Activated T-helper 1 cell treated with Interleukin-2 at 50 U/mL for 16 hours (primary cell): Measurements from ENCODE around the gene STK17A.
"Not testable (repeated sequence)": the region's sequence is repeated elsewhere in the genome, so short reads cannot be mapped to it uniquely, and the experiment has no call there.

Experiments used
- DNase-seq: peaks from one replicate; pipeline ENCODE4 v3.0.0-alpha.2; 2020; ENCODE audit warnings: low read depth

Gene STK17A

DNA sequence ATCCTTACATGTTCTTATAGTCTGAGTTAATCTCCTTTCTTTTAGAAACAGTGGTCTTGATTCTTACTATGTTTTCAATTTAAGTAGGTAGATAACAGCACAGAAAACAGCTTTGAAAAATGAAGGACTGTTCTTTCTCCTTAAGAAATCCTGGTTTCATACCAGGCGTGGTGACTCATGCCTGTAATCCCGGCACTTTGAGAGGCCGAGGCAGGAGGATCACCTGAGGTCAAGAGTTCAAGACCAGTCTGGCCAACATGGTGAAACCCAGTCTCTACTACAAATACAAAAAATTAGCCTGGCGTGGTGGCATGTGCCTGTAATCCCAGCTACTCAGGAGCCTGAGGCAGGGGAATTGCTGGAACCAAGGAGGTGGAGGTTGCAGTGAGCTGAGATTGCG lies 13.5 kb downstream of the STK17A start:
- DNase-seq: not testable (repeated sequence)

DNA sequence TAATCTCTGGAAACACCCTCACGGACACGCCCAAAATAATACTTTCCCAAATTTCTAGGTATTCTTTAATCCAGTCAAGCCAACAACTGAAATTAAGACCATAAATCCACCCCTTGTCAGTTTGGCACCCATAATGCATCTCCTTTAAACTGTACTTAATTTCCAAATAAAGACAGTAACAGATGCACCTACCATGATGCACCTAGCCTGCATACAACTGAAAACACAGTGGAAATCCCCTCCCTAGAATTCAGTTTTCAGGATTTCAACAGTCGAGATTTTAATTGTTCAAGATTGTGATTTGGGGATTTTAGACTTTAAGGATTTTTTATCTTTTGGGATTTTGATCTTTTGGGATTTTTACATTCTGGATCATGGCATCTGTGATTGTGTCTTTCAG lies 17.1 kb downstream of the STK17A start:
- DNase-seq: no peak

DNA sequence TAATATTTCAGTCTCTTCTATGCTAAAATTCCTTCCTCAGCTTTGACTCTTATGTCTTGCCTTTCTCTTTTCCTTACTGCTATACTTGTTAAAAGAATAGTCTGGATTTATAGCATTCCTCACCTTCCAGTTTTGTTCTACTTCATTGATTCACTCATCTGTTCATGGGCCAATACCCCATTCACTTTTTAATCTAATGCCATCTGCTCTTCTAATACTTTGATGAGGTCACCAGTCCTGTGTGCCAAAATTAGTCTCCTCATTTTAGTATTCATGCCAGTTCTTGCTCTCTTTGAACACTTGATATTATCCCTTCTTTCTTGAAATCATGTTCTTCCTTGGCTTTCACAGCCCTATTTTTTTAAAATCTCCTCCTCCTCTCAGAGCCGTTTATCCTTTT lies 19.3 kb downstream of the STK17A start:
- no peak for DNase-seq

DNA sequence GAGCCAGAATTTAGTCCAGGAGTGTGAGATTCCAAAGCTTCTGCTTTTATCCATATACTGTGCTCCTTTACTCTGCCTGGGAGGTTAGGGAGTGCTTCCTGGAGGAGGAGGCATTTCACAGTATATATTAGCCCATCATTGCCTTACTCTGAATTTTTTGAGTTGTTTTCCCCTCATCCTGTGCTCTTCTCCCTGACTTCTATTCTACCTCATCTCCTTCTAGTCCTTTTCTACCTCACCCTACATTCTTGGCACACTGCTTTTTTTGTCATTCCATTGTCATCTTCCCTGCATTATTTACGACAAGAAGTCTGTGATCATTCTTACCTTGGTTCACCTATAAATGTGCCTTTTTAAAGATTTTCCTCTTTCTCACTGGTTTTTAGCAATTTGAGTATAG lies 21.3 kb downstream of the STK17A start:
- DNase-seq: no peak

DNA sequence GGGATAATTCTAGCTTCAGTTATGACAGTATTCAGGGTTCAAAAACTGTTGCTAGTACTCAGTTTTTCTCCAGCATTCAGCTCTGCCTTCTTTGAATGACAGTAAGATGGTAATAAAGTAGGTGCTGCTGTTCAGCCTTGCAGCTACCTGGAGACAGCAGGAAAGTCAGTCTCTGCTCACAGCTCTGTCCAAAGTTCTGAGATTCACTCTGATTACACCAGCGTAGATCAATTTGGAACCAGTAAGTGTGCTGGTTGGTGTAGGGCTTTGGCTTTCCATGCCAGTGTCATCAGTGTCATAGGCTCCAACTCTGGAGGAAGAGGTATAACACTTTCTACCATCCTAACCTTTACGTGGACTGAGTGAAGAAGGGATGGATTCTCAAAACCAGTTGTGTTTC lies 26.2 kb downstream of the STK17A start:
- no peak for DNase-seq

DNA sequence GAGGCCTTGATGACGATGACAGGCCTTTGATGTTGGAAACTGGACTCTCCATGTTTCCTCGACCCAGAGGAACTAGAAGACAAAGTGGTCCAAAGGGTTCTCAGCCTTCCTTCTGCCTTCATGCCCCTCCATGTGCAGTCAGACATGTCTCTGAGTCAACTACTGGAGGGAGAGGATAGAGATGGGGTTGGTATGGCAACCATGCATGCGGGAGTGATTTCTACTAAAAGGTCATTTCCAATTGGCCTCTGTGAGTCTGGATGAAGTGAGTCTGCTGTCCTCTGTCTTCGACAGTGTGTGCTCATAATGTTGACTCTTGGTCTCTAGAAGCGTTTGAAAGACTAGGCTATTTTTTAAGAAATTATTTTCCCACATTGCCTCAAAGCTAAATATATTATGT lies 29.2 kb downstream of the STK17A start:
- no peak for DNase-seq

DNA sequence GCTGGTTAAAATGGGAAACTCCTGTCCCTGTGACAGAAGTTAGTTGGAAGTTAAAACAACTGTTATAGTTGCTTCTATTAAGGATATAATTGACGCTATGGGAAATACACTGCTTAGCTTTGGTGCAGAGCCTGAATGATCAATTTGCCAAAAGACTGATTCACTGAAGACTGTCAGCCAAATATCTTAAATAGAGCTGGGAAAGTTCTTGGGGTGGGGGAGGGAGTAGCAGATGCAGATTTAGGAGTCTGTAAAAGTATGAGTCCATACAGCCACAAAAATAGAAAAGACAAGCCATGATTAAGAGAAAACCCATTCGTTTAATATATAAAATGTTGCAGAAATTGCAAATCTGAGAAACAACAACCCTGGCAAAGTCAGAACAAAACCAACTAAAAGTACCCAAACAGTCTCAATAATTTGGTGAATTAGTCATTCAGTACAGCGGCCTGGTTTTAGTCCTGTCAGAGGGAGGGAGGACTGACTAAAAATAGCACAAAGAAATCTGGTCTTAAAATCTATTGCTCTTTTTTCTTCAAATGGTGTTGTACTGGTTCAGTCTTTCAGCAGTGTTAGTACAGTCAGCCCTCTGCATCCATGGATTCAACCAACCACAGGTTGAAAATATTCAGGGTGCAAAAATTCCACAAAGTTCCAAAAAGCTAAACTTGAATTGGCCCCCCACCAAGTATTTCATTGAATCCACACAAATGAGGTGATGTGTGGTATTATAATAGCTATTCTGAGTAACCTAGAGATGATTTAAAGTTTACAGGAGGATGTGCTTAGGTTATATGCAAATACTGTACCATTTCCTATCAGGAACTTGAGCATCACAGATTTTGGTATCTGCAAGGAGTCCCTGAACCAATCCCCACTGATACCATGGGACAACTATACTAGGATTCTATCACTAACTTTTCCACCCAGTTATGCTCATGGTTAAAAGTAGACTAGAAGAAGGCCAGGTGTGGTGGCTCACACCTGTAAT lies 30.0 kb downstream of the STK17A start:
- no peak for DNase-seq

DNA sequence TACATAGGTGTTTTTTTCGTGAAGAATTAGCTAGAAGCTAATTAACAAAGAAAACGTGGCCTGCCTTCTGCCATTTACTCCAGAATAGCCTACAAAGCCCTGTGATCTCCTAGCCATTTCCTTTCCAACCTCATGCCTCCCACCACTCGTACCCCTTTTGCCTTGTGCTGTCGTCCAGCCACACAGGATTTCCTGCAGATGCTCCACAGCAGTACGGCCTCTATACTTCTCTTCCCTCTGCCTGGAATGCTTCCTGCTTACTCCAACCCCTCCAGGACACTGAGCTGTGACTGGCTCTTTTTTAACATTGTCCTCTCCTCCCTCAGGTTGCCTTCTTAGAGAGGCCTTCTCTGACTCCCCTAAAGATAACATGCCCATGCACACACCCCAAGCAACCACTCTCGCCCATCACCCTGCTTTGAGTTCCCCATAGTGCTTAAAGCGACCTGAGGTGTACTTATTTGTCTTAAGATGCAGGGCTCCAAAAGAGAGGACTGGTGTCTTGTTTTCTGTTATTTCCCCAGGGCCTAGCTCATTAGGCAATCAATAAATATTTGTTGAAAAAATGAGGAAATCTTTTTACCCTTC lies 32.7 kb downstream of the STK17A start:
- DNase-seq: no peak

DNA sequence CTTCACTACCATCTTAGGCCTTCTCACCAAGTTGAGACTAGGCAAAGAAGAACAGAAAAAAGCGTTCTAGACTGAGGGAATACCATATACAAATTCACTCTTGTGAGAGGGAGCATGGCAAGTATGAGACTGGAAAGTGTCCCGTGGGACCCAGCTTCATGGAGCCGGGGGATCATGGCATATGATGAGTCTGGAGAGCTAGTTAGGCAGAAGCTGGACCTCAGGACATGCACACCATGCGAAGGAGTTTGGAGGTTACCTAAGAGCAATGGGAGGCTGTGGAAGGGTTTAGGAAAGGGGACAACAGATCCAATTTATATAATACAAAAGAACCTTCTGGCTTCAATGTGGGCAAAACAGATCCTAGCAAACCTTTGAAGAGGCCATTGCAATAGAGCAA lies 34.1 kb downstream of the STK17A start:
- DNase-seq: no peak

DNA sequence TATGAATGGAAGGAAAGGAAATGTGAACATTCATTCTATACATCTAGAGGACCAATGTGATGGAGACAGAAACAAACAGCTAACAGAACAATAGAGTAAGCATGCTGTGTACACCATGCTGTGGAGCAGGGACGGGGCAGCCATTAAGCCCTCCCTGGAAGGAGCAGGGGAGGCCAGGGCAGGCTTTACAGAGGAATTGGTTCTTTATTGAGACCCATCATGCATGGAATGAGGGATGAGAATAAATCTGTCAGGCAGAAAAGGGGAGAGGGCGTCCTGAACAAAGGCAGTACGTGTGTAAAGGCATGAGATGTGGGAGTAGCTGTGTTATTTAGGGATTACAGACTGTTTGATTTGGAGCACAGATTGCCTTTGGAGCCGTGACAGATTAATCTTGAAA lies 35.2 kb downstream of the STK17A start:
- DNase-seq: no peak

DNA sequence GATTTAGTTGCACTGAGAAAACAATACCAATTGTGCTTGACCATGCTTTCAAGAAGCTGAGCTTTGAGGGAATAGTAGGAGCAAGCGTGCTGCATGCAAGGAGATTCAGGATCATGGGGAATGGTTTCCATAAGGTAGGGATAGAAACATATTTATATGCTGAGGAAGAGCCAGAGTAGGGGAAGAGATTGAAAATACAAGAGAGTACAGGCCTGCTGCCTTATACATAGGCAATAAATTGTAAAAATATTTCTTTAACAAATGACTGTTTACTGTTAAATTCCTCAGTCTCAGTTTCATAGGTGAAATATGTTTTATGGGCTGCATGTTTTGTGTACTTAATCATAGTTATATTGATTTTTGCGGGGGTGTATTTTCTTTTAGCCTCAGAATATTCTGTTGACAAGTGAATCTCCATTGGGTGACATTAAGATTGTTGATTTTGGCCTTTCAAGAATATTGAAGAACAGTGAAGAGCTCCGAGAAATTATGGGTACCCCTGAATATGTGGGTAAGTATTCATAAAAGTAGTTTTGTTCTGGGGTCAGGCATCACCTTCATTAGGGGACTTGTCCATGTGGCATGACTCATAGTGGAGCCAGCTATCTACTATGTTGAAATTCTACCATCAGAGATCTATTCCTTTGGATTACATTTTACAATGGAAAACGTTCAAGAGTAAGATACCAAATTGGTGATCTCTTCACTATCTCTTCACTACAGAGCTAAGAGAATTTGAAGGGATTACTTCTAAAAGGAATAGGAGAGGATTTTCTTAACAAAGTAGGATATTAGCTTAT lies 36.5 kb downstream of the STK17A start:
- DNase-seq: no peak

DNA sequence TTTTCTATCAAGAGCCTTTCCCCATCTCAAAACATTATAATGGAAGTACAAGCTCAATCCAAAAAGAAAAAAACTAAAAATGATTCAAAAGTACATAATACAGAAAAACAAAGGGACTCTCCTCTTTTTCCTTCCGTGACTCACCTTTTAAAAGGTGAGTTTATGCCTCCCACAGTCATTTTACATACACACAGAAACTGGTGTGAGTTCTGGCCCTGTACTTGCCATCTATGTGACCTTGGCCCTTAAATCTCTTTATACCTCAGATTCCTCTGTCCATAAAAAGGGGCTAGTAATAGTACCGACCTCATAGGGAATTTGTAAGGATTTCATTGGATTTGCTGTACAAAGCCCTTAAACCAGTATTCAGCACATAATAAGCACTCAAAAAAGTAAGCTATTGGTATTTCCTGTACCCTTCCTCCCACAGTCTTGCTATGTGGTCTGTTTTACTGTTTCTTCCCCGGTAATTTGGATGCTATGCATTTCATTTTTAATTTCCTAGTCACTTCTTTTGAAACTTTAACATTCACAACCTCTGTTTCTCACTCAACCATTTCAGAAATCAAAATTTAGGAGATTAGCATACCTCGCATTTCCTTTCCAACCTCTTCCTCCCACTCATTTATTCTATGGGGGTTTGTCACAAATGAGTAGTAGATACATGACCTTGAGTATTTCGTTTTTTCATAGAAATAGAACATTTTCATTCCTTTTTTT lies 39.0 kb downstream of the STK17A start:
- no peak for DNase-seq

DNA sequence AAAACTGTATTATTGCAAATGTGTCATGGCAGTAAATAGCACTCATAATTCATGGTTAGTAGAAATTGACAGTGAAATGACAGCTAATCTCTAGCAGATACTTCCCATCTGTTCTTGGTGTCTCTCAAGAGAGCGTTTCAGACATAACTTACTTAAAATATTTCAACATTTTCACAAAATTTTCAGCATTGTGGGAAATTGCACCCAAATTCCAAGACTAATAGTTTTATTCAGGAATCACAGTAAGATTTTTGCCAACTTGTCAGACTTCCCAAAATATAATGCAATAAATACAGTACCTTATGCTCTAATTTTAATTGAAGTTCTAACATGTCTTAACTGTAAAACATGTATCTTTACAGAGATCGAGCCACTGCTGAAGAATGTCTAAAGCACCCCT lies 41.2 kb downstream of the STK17A start:
- DNase-seq: no peak

DNA sequence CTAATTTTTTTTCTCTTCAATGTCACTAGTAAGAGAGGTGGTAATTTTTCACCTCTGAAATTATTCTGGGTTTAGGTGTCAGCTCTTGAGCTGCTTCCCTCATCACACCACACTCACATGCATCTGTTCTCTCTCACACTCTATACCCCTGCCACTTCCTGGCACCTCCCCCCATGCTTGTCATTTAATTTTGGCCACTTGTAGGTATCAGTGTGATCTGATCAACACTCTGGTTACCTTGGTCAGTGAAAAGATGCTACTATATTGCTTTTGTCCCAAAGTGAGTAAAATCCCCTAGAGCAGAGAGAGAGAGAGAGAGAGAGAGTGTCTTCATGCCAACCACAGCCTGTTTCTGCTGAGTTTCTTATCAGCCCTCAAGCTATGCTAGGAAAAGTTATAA lies 42.5 kb downstream of the STK17A start:
- no peak for DNase-seq

DNA sequence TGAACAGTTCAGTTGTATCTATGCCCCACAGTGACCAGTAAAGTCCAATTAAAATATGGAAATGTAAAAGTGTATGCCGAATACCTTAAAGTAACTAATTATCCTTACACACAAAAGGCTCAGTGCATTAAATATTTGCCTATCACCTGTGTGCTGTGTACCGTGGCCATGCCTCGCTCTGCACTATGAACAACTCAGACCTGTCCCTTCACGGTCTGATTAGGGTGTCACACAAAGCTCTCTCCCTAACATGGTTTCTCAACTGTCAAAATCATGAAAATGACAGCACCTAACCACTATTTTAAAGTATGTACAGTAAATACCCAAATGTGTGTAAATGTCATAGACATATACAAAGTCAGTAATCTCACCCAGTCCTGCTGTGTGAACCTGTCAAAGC lies 43.1 kb downstream of the STK17A start:
- DNase-seq: no peak

DNA sequence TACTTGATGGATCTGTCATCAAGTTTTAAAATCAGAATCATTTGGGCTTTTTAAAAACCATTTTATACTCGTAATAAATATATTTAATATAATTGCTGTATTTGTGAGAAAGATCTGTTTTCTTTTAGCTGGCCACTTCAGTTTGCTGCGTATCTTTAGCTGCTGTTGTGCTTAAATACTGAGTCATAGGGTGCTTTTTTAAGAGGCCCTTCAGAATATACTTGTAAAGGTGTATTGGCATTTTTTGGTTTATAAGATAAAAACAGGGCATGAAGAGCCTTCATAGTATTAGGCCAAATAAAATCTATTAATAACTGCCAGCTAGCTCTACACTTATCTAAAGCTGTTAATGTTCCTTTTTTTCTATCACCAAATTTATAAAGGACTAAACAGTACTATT lies 43.8 kb downstream of the STK17A start:
- no peak for DNase-seq

DNA sequence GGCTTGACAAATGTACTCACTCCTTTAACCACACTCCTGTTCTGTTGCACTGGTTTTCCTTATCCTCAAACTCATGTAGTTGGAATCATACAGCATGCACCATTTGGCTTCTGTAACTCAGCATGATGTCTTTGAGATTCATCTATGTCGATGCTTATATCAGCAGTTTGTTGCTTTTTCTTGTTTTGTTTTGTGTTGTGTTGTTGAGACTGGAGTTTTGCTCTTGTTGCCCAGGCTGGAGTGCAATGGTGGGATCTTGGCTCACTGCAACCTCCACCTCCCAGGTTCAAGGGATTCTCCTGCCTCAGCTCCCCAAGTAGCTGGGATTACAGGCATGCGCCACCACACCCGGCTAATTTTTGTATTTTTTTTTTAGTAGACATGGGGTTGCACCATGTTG lies 44.9 kb downstream of the STK17A start:
- DNase-seq: not testable (repeated sequence)

DNA sequence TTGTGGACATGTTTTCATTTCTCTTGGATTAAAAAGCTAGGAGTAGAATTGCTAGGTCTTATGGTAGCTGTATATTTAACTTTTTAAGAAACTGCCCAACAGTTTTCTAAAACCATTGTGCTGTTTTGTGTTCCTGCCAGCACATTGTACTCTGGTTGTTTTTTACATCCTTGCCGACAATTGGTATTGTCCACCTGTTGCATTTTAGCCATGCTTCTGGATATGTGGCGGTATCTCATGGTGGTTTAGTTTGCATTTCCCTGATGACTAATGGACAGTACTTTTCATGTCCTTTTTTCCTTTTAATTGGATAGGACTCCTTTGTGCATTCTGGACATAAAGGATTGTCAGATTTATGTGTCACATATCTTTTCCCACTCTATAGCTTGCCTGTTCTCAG lies 45.5 kb downstream of the STK17A start:
- DNase-seq: no peak

DNA sequence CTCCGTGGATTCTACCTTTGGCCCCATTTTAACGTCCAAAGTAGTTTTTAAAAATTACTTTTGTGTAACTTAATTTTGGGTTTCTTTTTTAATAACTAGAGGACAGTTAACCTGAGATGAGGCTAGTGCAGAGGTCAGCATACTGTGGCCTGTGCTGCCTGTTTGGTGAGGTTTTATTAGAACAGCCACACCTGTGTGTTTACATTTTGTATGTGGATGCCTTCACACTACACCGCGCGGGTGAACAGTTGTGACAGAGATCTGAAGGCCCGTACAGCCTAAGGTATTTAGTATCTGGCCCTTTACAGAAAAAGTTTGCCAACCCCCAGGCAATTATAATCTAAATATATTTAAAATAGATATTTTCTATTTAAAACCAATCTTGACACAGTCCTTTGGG lies 46.9 kb downstream of the STK17A start:
- no peak for DNase-seq

DNA sequence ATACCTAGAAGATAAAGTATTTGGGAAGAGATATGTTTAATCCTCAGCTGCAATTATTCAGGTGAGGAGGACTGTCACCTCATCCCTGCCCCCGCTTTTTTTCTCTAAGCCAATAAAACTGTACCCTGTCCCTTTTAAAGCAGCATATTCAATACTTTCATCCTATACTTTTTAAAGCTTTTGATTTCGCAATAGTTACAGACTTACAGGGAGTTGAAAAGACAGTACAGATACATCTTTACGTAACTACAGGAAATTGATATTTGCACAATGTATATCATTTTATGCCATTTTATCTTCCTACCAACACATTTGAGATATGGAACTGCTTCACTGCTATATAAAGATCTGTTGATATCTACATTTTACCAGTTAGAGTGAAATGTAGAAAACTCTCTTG lies 47.6 kb downstream of the STK17A start:
- no peak for DNase-seq

DNA sequence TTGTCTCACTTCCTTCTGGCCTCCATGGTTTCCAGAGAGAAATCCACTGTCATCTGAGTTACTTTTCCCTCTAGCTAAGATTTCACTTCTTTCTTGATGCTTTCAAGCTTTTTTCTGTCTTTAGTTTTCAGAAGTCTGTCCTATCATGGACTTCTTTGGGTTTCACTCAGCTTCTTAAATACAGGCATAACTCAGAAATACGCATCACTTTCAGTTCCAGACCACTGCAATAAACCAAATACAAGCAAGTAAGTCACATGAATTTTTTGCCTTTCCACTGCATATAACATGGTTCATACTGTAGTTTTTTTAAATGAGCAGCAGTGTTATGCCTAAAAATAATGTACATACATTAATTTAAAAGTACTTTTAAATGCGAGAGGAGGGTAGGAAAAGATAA lies 48.7 kb downstream of the STK17A start:
- DNase-seq: no peak

DNA sequence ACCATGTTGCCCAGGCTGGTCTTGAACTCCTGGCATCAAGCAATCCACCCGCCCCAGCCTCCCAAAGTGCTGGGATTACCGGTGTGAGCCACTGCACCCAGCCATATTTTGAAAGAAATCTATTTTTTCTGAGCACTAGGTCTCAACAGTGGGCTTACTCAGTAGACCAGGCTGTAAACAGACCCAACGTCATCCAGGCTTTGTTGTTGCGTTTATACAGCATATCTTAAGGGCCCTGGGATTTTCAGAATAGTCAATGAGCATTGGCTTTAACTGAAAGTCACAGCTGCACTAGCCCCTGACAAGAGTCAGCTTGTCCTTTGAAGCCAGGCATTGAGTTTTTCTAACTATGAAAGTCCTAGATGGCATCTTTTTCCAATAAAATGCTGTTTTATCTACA lies 49.8 kb downstream of the STK17A start:
- no peak for DNase-seq
